A549 treated with CpdA at 1 μM for 4 hours (cell line): ENCODE results near the gene UCN2. TPM values are rescaled to one million over a fixed set of nuclear protein-coding genes. Genes with fewer than 3 reads are reported as not detected.

Experiments
- total RNA-seq: library from RNA; stranded (reverse); fragments of 200-300 nt; extraction: Qiagen RNA extraction; gene quantifications from 5 replicates; pipeline ENCODE4 v1.2.3, GENCODE V29; 2022; ENCODE audit warnings: low read depth

UCN2 gene, protein sequence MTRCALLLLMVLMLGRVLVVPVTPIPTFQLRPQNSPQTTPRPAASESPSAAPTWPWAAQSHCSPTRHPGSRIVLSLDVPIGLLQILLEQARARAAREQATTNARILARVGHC
- total RNA-seq, result 8.5 to 11.8 TPM (median 10.2 TPM) in 5 replicates

GRCh38 chr3:48563382-48563918 is at the start of gene UCN2:
TSS of gene UCN2 (minus strand) at chr3:48563781. CDS start at chr3:48563124, 657 bp downstream.

DNA sequence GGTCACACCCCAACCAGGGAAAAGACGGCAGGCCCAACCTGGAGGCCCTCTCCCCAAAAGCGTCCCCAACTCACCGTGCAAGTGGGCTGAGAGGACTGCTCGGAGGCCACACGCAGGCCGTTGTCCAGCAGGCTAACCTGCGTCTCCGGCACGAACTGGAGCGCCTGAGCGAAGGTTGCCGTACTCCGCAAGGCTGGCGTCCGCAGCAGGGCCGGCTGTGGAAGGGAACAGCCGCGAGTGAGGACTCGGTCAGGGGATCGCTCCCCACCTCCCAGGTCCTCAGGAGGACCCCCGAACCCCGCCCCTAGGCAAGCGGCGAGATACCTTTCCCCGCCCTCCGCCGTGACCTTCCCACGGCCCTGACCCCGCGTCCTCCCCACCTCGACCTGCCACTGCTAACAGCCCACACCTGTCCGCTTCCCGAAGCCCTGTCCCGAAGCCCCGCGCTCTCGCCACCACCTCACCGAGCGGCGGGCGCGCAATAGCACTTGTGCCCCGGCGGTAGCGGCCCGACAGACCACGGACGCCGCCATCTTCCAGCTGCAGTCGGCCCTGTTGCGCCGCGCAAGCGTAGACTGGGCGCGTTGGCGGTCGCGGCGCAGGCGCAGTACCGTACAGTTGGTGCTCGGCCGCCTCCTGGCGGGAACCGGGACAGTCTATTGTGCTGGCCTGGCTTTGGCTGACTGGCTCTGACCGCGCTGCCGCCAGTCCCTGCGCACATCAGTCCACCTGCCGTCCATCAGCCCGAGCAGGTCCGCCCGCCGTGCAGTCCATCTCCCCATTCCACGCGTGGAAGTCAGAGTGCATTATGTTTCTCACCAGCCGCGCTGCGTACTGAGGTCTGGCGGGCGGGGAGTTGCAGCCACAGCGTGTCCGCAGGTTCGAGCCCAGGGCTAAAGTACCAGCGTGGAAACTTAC is 45.8 kb upstream of the UCN2 start, which contains the start of gene UQCRC1:
UQCRC1 (minus strand) TSS at position 559 of the 918 bp plus-strand sequence; CDS start at position 533, 26 bp downstream.

GRCh38 chr3:48595075-48595525 is 31.5 kb upstream of the UCN2 start, which contains the start of gene COL7A1:
TSS of gene COL7A1 (minus strand) at chr3:48595329. CDS start at chr3:48595159, 170 bp downstream.

GRCh38 chr3:48556796-48557626 is 6.6 kb downstream of the UCN2 start, which contains the start of gene PFKFB4:
TSS of gene PFKFB4 (minus strand) at chr3:48556803. CDS start at chr3:48556777, 26 bp downstream.

Other genes starting within 250 kb of the UCN2 start
- gene SPINK8, start 230.1 kb downstream of the UCN2 start, total RNA-seq, result not detected in 5 replicates
- gene FBXW12, start 191.6 kb downstream of the UCN2 start, total RNA-seq, result not detected in 5 replicates
- gene PLXNB1, start 133.7 kb downstream of the UCN2 start, total RNA-seq, result 13.7 to 17.6 TPM (median 14.1 TPM) in 5 replicates
- gene CCDC51, start 123.7 kb downstream of the UCN2 start, total RNA-seq, result 24.0 to 28.4 TPM (median 26.6 TPM) in 5 replicates
- gene TMA7, start 123.5 kb downstream of the UCN2 start, total RNA-seq, result 260 to 415 TPM (median 305 TPM) in 5 replicates
- gene ATRIP, start 117.0 kb downstream of the UCN2 start, total RNA-seq, result 7.8 to 9.4 TPM (median 9.3 TPM) in 5 replicates
- 102 to 137 TPM (median 129 TPM) in 5 replicates for gene SHISA5, start 59.6 kb downstream of the UCN2 start, total RNA-seq
- gene PFKFB4, start 7.0 kb downstream of the UCN2 start, total RNA-seq, result 14.0 to 25.2 TPM (median 15.7 TPM) in 5 replicates
- gene COL7A1, start 31.5 kb upstream of the UCN2 start, total RNA-seq, result 152 to 242 TPM (median 215 TPM) in 5 replicates
- gene UQCRC1, start 45.9 kb upstream of the UCN2 start, total RNA-seq, result 161 to 184 TPM (median 180 TPM) in 5 replicates
- 0.15 to 0.24 TPM in 2 of 5 replicates, not detected in the others for gene TMEM89, start 58.0 kb upstream of the UCN2 start, total RNA-seq
- 15.3 to 21.4 TPM (median 18.9 TPM) in 5 replicates for gene SLC26A6, start 71.7 kb upstream of the UCN2 start, total RNA-seq
- 3.0 to 5.4 TPM (median 4.7 TPM) in 5 replicates for gene CELSR3, start 99.1 kb upstream of the UCN2 start, total RNA-seq
- 8.2 to 10.9 TPM (median 9.0 TPM) in 5 replicates for gene NCKIPSD, start 122.1 kb upstream of the UCN2 start, total RNA-seq
- gene IP6K2, start 153.4 kb upstream of the UCN2 start, total RNA-seq, result 45.3 to 52.3 TPM (median 48.9 TPM) in 5 replicates